HG02678 (cell line): ENCODE measurements around the gene DISP2.

Experiments used
- ATAC-seq: cut with Tn5 transposase; IDR thresholded peaks from one replicate; pipeline ENCODE4 v1.9.1; 2021; ENCODE audit warnings: mild to moderate bottlenecking, moderate library complexity; ENCODE audit not compliant: unreplicated experiment

The DISP2 gene

DNA sequence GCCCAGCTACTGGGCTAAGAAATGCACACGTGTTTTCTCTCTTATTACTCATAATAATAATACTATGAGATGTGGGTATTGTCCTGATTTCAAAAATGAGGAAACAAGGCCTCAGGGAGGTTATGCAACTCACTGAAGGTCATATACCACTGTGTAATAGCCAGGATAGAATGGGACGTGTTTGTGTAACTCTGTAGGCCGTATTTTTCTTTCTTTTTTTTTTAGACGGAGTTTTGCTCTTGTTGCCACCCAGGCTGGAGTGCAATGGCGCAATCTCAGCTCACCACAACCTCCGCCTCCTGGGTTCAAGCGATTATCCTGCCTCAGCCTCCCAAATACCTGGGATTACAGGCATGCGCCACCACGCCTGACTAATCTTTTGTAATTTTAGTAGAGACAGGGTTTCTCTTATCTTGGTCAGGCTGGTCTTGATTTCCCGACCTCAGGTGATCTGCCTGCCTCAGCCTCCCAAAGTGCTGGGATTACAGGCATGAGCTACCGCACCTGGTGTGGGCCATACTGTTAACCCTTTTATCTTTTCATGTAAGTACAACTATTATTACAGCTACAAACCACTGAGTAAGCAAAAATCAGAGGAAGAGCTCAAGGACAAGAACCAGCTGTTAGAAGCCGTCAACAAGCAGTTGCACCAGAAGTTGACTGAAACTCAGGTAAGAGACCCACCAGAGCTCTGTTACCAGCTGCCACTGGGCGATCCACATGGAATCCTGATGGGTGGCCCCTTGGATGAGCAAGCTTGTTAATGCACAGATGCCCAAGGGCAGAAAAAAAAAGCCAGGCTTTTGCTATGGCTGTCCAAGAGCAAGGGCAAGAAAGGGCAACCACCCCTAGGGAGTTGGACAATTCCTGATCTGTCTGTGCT lies 31.2 kb downstream of the DISP2 start:
- ATAC-seq: no peak

DNA sequence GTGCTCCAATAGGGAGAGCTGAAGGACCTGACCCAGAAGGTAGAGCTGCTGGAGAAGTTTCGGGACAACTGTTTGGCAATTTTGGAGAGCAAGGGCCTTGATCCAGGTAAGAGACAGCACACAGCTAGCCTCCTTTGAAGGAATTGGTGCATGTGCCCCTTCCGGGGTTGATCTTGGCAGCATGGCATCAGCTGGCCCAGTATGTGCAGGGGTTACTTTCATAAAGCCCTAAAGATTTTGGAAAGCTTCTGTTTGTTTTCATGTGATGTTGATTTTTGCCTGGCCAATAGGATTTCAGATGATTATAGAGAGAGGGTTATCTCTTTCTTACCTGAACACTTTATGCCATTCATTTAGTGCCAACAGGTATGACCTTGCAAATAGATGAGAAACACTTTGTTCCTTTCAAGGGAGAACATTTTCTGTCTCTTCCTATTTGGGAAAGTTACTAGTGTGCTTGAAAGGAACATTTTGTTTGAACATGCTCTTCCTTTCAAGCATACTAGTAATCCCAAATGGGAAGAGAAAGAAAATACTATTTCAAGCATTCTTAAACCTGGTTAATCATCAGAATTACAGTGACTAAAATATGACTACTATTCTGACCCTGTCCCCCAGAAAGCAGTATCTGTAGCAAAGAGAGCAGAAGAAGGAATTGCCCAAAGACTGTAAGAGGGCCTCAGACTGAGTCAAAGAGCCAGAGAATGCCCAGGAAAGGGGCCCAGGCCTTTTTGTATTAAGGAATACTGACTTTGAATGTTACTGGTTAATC lies 32.0 kb downstream of the DISP2 start:
- no peak for ATAC-seq

DNA sequence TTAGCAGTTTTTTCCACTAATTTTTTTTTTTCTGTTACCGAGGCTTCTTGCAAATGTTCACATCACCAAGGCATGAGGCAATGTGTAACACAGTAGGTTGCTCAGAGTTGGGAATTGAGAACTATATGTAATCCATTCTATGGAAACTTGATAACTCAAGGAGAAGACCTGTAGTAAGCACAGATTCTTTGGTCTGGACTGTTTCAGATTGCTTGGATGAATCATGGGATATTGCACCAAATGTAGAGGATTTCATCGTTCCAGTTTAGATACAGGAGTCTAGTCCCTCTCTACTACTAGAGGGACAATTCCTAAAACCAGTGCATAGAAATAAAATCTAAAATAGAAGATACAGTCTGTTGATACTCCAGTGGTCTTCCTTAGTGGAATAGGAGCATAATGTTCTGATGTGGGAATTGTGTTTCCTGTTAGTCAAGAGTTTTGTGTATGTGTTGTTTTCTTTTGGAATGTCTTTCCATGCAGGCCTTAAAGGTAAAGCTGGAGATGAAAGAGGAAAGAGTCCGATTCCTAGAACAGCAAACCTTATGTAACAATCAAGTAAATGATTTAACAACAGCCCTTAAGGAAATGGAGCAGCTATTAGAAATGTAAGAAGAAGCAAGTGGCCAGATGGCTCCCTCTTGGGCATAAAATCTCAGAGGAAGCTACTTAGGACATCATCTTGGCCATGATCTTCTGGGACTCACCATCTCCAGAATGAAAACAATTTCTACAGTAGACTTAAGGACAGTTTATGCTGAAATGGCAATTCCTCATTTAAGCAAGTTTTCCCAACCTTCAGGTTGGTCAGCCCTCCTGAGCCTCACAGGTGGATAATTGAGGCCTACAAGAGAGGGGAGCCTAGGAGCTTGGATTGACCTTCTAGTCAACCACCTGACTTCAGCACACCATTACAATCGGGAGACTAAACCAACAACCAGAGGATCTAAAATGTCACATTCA lies 35.2 kb downstream of the DISP2 start:
- no peak for ATAC-seq

DNA sequence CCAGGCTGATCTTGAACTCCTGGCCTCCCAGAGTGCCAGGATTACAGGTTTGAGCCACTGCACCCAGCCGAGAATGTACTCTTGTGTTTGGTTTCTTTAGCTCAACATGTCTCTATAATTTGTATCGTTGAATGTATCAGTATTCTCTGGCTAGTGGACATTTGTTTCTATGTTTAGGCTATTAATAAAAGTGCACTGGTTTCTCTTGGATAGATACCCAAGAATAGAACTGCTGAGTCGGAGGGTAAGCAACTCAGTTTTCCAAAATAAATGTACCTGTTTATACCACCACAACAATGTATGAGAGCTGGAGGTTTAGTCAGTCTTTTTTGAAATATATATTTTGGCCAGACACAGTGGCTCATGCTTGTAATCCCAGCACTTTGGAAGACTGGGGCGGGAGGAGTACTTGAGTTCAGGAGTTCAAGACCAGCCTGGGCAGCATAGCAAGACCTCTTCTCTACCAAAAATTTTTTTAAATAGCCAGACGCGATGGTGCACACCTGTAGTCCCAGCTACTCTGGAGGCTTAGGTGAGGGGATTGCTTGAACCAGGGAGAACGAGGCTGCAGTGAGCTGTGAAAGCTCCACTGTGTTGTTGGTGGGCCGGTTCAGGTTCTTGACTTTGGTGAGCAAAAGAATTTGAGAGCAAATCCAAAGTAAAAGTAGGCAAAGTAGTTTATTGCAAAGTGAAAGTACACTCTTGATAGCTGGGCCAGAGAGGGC lies 39.8 kb downstream of the DISP2 start:
- no peak for ATAC-seq

DNA sequence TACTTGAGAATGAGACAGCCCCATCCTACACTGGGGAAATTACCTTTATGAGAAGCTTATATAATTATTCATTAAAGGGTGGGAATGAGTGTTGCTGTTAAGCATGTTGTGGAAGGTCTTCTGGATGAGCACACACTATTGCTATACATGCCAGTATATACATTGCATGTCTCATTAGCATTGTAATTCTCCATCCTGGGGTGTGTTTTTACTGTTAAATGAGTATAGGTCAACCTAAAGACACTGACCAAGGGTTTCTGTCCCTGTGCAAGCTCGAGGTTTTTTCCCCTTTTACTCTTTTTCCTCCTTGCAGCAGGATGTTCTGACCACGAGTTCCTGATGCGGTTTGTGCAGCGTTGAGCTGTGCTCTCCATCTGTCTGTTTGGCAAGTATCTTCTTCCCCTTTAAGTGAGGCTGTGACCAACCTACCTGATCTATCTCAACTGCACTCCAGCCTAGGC lies 40.4 kb downstream of the DISP2 start:
- ATAC-seq: peak; percentile 79

DNA sequence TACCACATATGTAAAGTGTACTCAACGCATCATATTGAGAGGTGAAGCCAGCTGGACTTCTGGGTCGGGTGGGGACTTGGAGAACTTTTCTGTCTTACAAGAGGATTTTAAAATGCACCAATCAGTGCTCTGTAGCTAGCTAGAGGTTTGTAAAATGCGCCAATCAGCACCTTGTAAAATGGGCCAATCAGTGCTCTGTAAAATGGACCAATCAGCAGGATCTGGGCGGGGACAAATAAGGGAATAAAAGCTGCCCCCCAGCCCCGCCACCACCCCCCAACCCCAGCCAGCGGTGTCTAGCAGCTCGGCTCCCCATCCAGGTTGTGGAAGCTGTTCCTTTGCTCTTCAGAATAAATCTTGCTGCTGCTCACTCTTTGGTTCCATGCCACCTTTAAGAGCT lies 41.4 kb downstream of the DISP2 start:
- ATAC-seq: no peak

DNA sequence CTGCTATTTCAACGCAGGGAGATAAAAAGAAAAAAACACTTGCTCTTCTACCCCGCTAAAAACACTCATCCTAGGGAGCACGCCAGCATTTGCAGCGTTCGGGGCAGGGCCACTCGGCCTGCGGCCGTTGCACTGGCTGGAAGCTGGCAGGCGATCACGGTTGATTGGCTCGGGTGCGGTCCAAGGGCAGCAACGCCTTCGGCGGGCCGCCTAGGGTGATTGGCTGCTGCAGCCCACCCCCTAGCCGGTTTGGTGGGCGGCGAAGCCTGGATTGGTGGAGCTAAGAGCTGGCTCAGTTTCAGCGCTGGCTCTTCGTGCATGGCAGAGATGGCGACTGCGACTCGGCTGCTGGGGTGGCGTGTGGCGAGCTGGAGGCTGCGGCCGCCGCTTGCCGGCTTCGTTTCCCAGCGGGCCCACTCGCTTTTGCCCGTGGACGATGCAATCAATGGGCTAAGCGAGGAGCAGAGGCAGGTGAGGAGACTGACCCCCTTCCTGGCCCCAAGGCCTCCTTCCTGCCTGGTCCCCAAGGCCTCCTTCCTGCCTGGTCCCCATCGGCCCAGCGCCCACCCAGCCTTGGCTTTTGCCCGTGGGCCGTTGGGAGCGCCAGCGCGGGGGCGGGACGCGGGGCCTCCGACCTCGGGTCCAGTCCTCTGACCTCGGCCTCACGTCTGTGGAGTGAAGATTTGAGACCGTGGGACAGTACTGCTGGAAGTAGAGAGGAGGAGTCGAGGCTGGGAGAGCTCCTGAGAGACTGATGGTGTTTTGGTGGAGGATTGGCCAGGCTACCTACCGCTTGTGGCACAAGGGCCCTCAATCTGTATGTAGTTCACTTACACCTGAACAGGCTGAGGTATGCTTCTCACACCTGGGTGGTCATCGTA lies 47.7 kb downstream of the DISP2 start, which contains the start of gene IVD:
TSS of gene IVD (plus strand) at position 295 of the 881 bp plus-strand sequence. CDS start at position 328, 33 bp downstream.
- peak; percentile 88 for ATAC-seq

DNA sequence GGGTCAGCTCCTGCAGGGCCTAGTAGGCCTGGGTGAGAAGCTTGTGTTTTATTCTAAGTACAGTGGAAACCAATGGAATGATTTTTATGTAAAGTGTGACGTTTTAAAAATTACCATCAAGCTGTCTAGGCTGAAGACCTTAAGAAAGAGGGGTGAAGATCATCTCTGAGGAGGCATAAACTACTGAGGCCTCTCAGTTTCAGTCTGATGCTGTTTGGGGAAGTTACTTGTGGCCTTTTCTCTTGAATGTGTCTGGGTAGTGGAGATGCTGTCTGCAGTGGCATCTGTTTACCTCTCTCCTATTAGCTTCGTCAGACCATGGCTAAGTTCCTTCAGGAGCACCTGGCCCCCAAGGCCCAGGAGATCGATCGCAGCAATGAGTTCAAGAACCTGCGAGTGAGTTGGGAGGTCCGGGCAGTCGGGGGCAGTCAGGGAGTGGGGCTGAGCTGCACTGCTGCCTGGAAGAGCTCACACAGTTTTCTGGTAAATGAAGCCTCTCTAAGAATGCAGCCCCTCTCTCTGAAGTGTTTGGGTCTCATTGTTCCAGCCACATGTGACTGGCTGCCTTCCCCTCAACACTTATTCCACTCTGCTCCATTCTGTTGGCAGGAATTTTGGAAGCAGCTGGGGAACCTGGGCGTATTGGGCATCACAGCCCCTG lies 49.4 kb downstream of the DISP2 start:
- peak; percentile 55 for ATAC-seq

DNA sequence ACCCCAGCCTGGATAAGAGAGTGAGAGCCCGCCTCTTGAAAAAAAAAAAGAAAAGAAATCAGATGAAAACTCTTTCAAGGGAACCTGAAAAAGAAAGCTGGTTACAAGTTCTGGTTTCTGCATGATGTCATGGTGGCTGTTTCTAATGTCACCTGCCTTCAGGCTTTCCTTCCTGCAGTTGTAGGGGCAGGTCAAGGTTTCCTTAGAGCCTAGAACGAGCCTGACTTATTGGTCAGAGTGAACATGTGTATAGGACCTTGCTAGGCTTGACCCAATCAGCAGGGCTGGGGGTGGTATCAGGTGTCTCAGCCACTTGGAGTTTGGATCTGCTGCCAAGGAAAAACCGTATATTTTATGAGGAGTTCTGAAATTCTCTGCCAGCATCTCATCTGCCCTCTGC lies 51.3 kb downstream of the DISP2 start:
- no peak for ATAC-seq

DNA sequence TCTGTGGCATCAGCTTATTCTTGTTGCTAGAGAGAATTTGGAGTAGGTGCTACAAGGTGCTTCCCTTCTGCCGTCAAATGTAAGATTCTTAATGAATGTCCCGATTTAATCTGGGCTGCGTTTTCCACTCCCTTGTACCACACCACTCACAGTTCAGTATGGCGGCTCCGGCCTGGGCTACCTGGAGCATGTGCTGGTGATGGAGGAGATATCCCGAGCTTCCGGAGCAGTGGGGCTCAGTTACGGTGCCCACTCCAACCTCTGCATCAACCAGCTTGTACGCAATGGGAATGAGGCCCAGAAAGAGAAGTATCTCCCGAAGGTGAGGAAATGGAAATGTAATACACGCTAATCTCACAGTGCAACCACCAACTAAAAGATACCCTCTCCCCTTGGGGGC lies 52.5 kb downstream of the DISP2 start:
- ATAC-seq: no peak

DNA sequence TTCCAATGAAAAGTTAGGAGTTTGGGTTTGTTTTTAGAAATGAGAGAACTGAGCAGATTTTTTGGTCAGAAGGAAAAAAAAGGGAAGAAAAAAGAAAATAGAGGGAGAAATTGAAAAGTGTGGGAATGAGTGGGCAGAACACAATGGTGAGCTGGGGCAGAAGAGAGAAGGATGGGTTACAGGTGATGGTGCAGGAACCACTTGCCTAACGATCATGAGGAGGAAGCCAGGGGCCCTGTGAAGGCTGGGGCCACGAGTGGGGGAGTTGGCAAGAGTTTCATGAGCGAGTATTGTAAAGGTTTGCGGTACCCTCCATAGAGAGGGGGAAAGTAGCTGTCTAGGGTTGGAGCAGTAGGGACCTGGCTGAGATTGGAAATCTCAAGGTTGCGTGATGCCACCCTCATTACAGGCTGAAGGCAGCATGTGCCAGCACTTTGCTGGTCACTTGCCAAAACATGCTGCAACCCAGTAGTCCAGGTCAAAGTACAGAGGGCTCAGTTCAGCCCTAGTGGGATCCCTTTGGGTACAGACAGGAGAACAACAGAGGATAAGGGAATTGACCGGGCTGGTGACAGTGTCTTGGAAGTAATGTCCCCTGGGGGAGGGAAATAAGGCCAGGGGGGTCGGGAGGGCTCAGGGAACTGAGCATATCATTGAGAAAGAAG lies 54.2 kb downstream of the DISP2 start:
- ATAC-seq: no peak

DNA sequence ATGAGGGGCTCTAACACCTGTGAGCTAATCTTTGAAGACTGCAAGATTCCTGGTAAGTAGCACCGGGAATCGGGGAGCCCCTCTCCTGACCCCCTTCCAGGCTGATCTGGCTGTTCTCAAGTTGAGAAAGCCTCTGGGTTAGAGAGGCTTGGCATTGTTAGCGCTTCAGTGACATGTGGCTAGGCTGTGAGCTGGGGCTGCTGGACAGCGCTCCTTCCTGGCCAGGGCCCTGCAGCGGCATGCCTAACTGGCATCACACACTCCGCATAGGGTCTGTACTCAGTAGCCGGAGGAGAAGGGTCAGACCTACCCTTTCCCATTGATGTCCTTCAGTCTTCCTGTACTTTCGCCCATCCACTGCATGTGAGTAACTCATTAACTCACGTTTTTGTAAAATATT lies 55.0 kb downstream of the DISP2 start:
- ATAC-seq: no peak

DNA sequence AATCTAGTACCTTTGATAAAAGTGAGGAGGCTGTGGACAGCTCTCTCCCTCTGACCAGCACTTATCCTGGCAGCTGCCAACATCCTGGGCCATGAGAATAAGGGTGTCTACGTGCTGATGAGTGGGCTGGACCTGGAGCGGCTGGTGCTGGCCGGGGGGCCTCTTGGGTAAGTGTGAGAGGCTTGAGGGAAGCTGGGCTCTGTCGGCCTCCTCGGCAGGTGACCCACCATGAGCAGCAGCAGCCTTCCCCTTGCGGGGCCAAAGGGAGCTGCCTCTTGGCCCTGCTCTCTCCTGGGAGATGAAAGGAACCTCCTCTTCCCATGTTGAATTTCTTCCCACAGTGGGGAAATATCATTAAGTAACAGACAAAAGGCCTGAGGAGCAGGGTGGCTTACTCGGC lies 56.8 kb downstream of the DISP2 start:
- no peak for ATAC-seq

DNA sequence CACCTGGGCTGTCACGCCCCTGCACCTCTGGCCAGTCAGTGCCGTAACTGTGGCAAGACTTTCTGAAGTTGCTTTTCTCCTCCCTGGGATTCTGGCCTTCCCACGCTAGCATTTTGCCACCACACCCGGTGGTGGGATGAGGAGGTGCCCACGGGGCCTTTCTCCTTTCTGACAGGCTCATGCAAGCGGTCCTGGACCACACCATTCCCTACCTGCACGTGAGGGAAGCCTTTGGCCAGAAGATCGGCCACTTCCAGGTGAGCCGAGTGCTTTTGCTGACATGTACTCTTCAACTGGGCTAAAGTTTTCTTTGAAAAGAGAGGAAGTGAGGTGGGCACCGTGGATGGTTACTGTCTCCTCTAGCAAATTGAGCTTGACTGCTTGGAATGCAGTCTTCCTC lies 57.2 kb downstream of the DISP2 start:
- no peak for ATAC-seq

DNA sequence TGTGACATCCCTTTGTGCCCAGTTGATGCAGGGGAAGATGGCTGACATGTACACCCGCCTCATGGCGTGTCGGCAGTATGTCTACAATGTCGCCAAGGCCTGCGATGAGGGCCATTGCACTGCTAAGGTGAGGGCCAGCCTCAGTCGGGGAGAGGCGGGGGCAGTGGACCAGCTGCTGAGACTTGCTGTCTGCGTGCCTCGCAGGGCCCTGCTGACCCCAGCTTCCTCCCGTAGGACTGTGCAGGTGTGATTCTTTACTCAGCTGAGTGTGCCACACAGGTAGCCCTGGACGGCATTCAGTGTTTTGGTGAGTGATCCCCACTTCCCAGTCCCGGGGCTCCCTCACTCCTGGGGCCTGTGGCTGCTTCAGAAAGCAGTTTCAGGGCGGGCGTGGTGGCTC lies 58.0 kb downstream of the DISP2 start:
- no peak for ATAC-seq

DNA sequence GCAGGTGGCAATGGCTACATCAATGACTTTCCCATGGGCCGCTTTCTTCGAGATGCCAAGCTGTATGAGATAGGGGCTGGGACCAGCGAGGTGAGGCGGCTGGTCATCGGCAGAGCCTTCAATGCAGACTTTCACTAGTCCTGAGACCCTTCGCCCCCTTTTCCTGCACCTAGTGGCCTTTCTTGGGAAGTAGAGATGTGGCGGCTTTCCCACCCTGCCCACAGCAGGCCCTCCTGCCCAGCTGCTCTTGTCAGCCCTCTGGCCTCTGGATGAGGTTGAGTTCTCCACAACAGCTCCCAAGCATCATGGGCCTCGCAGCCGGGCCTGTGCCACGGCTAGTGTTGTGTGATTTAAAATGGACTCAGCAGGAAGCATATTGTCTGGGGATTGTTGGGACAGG lies 60.1 kb downstream of the DISP2 start:
- no peak for ATAC-seq

DNA sequence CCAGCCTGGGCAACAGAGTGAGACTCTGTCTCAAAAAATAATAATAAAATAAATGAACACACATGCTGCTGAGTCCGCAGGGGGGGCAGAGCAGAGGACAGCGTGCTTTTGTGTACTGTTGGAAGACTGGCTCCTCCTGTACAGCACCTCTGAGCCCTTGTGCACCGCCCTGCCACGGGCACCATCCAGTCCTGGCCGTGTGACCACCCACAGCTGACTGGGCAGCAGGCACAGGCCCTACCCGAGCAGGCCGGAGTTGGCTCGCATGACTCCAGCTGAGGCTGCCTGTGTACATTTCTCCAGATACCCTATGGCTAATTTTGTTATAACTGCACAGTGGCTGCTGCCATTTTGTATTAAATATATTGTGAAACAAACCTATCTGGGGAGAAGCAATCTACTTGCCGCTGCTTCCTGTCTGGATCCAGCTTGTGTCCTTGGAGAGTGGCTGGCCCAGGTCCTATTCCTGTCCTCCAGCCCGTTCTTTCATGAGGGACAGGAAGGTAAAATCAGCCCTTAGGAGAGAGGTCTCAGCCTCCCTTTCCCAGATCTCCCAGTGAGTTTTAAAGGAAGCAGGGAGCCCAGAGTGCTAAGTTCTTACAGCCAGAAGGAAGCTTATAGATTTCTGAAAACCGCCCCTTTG lies 62.2 kb downstream of the DISP2 start:
- no peak for ATAC-seq

DNA sequence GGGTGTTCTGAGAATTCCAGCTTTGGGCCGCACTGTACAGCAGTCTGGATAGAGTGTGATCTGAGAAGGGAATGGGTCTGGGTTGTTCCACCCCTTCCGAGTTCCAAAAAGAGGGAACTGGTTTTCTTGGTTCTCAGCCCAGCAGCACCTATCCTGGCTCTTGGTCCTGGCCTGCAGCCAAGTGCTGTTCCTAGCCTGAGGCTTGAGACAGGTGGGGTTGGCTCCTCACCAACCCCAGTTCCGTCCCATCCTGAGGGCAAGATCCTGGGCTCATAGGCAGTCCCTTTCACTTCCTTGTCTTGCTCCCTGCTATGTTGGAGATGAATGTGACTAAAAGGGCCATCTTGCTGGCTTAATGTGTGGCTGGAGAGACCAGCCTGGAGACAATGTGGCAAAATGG lies 62.8 kb downstream of the DISP2 start:
- ATAC-seq: no peak
